Endothelial cell (in vitro differentiated cells): ENCODE results near the gene GRAMD1B. TPM values are rescaled to one million over a fixed set of nuclear protein-coding genes. Genes with fewer than 3 reads are reported as not detected.
A peak's percentile ranks its signal among the peaks of the same experiment; 100 is the strongest.

Source experiments
- DNase-seq: peaks from one replicate; pipeline ENCODE4 v3.0.0; 2021; ENCODE audit warnings: low spot score
- H3K27ac Mint-ChIP-seq: one replicate; pipeline ENCODE4 v1.8.0; 2021; ENCODE audit warnings: mixed read lengths, inconsistent platforms; ENCODE audit not compliant: unreplicated experiment
- H3K27me3 Mint-ChIP-seq: one replicate; pipeline ENCODE4 v1.8.0; 2021; ENCODE audit warnings: mild to moderate bottlenecking, moderate library complexity, mixed read lengths, inconsistent platforms; ENCODE audit not compliant: unreplicated experiment
- H3K36me3 Mint-ChIP-seq: one replicate; pipeline ENCODE4 v1.8.0; 2021; ENCODE audit warnings: mild to moderate bottlenecking, low read depth, mixed read lengths, inconsistent platforms; ENCODE audit not compliant: unreplicated experiment
- H3K4me1 Mint-ChIP-seq: one replicate; pipeline ENCODE4 v1.8.0; 2021; ENCODE audit warnings: mild to moderate bottlenecking, mixed read lengths, inconsistent platforms; ENCODE audit not compliant: unreplicated experiment
- H3K4me3 Mint-ChIP-seq: one replicate; pipeline ENCODE4 v1.8.0; 2021; ENCODE audit warnings: mild to moderate bottlenecking, mixed read lengths, inconsistent platforms; ENCODE audit not compliant: unreplicated experiment
- H3K9me3 Mint-ChIP-seq: one replicate; pipeline ENCODE4 v1.8.0; 2021; ENCODE audit warnings: mixed read lengths, inconsistent platforms; ENCODE audit not compliant: unreplicated experiment
- CTCF ChIP-seq: fragments of 200-600 bp; sonication (generic); IDR thresholded peaks from one replicate; pipeline ENCODE4 v1.5.0; 2021; ENCODE audit warnings: antibody characterized with exemption; ENCODE audit not compliant: unreplicated experiment
- total RNA-seq: library from RNA; stranded (reverse); fragmentation: NEBNext Ultra II Directional; extraction: Animal tissue kit (Norgen Biotek cat#: 25700); gene quantifications from one replicate; pipeline ENCODE4 v1.2.1, GENCODE V29; 2021; ENCODE audit not compliant: unreplicated experiment

GRAMD1B gene
- total RNA-seq, 1 donor from 2014 or later = 49.6 TPM

DNA sequence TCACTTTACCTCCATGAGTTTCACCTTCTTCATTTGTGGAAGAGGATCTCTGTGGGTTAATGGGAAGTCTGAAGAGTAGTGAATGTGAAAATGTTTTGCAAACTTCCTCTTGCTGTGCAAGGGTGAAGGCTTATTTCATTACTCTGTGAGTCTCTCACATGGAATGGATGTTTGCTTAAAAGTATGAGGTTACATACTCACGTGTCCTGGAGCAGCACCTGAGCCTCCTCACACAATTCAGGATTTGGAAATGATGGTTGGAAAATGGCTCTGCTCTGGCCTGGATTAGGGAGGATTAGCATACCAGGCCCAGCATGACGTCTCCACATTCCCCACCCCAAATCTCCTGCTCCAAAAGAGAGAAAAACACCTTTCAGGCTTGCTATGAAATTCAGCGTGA, 4.8 kb downstream of the GRAMD1B start:
- Mint-ChIP-seq H3K9me3 (no peaks in the 10 kb centered on the region), H3K4me3 (no peak overlapping the region), H3K27me3 (peaks cover 9% of the 10 kb centered on the region), H3K36me3 (peaks cover 24% of the 10 kb centered on the region), H3K4me1 (peaks cover 40% of the 10 kb centered on the region), H3K27ac (no peak overlapping the region)
- TF ChIP-seq CTCF = no peak
- DNase-seq = no peak

DNA sequence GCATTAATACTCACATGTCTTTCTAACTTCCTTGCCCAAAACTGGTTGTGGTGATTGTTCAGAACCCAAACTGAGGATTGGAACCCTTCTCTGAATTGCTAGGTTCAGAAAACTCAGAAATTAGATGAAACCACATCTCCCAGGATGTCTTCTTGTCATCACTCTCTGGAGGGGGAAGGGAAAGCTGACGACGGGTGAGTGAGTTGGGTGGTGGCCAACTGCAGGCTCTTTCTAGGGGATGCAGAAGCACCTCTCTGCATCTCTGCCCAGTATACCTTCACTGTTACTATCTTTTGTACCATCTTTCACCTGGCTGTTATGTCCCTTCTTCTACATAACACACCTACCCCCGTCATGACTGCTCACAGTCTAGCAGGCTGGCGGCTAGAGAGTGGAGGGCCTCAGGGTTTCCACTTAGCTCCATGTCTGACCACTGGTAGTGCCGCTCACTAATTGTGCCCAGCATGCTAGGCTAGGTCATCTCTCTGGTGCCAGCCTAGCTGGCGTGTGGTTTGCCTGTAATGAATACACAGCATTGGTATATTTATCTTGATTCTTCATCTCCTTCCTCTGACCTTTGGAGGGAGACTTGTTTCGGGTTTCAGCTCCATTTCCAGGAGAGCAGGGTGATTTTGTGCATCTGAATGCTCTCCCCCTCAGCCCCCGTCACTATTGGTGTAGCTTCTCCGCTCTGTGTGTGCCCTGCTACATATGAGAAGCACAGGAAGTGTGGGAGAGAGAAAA, 7.3 kb downstream of the GRAMD1B start:
- no peak for TF ChIP-seq CTCF
- Mint-ChIP-seq H3K27ac (no peak overlapping the region), H3K4me1 (peaks cover 29% of the 10 kb centered on the region), H3K27me3 (peaks cover 7% of the 10 kb centered on the region), H3K4me3 (peak overlapping the region; percentile 29), H3K9me3 (no peaks in the 10 kb centered on the region), H3K36me3 (peaks cover 23% of the 10 kb centered on the region)
- no peak for DNase-seq

DNA sequence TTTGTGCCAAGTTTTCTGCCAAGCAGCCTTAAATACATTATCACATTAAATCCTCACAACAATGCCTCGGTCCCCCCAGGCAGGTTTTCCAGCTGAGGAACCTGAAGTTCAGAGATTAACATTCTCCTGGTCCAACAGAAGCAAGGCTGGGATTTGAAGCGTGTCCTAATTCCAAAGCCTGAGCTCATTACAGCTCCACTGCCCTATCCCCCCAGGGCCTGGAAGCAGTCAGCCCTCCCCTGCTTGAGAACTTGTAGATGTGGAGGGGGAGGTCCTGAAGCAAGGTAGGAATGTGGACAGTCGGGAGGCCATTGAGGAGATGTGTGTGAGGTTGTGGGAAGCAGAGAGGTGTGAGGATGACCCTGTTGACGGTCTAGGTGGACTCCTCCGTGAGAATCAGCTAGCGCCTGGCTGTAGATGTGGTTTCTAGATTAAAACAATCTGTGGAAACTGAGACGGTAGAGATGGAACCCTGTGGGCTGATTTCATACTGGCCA, 8.1 kb downstream of the GRAMD1B start:
- TF ChIP-seq CTCF = no peak
- no peaks in the 10 kb centered on the region for H3K9me3 Mint-ChIP-seq
- no peak for DNase-seq
- H3K4me3 Mint-ChIP-seq = no peak overlapping the region
- peaks cover 2% of the 10 kb centered on the region for H3K27me3 Mint-ChIP-seq
- H3K36me3 Mint-ChIP-seq = peaks cover 17% of the 10 kb centered on the region
- peaks cover 23% of the 10 kb centered on the region for H3K4me1 Mint-ChIP-seq
- H3K27ac Mint-ChIP-seq = no peak overlapping the region

DNA sequence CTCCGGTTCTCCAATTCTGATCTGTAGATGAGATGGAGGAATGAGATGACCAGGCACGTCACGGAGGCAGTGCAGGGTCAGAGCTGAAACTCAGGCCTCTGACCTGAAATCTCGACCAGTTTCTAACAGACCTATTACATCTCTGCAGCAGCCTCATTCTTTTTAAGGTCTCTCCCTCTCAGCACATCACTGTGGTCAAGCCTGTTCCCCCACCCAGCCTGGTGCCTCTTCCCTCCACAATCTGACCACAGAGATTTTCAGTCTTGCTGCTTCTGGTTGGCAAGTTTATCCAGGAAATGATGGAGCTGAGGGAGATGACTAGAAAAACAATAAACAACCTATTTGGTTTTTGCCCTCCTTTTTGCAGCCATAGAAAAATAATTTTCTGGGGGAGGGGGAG, 9.5 kb downstream of the GRAMD1B start:
- H3K27me3 Mint-ChIP-seq = peaks cover 2% of the 10 kb centered on the region

More for the DNA sequence above, 9.5 kb downstream of the GRAMD1B start:
- DNase-seq = no peak
- H3K27ac Mint-ChIP-seq = no peak overlapping the region
- H3K4me3 Mint-ChIP-seq = no peak overlapping the region
- H3K36me3 Mint-ChIP-seq = peaks cover 17% of the 10 kb centered on the region
- H3K9me3 Mint-ChIP-seq = no peaks in the 10 kb centered on the region
- H3K4me1 Mint-ChIP-seq = peaks cover 18% of the 10 kb centered on the region
- no peak for TF ChIP-seq CTCF
